HEK293 (cell line): ENCODE data around the gene FAM98C.

ENCODE experiments used
- CTCF ChIA-PET: fragments of 350-600 bp; formaldehyde crosslinking; extraction: SDS; loops from one replicate; lab custom pipeline; 2021; ENCODE audit warnings: antibody characterized with exemption; lab: Yijun Ruan, JAX
- POLR2A ChIA-PET: fragments of 300-600 bp; formaldehyde crosslinking; extraction: SDS; loops from one replicate; lab custom pipeline; 2020; ENCODE audit warnings: antibody characterized with exemption, inconsistent platforms; lab: Yijun Ruan, JAX
- H3K27ac ChIP-seq: fragments of 200-500 bp; sonication (Bioruptor generic); 2 replicates; pipeline ENCODE4 v1.5.1; 2014; ENCODE audit warnings: low read depth, low read length, control low read depth, inconsistent platforms; ENCODE audit errors: extremely low read depth
- H3K36me3 ChIP-seq, 2 experiments: fragments of 200-500 bp in 1 of 2; sonication (Bioruptor generic) in 1 of 2; 1 replicate in 1 of 2; 2 replicates in 1 of 2; pipeline ENCODE4 v1.5.1; 2014 to 2017; ENCODE audit warnings: inconsistent platforms in 2 of 2, low read length in 2 of 2; ENCODE audit not compliant: control insufficient read depth in 2 of 2, insufficient read depth in 1 of 2
- H3K4me1 ChIP-seq: fragments of 200-500 bp; sonication (Bioruptor generic); 2 replicates; pipeline ENCODE4 v1.5.1; 2014; ENCODE audit warnings: mild to moderate bottlenecking, low read length, inconsistent platforms; ENCODE audit not compliant: control insufficient read depth, insufficient read depth
- H3K4me3 ChIP-seq: 2 replicates; pipeline ENCODE4 v1.5.1; 2011; ENCODE audit warnings: low read depth, mild to moderate bottlenecking, control low read depth, low read length, moderate library complexity
- H3K9me3 ChIP-seq: fragments of 200-500 bp; sonication (Bioruptor generic); 2 replicates; pipeline ENCODE4 v1.5.1; 2014; ENCODE audit warnings: low read depth, low read length, inconsistent platforms; ENCODE audit not compliant: control insufficient read depth, insufficient read depth
- BCL6B ChIP-seq: fragments of 450-650 bp; formaldehyde crosslinking; IDR thresholded peaks from 2 replicates; pipeline ENCODE4 v1.5.1; 2017; ENCODE audit warnings: missing biosample characterization, missing genetic modification characterization
- CTCF ChIP-seq: fragments of 450-650 bp; formaldehyde crosslinking; IDR thresholded peaks from 2 replicates; pipeline ENCODE4 v1.5.1; 2016; ENCODE audit warnings: missing biosample characterization, missing genetic modification characterization
- GLIS2 ChIP-seq: fragments of 450-650 bp; formaldehyde crosslinking; IDR thresholded peaks from 2 replicates; pipeline ENCODE4 v1.5.1; 2016; ENCODE audit warnings: missing biosample characterization, missing genetic modification characterization
- KLF17 ChIP-seq: fragments of 450-650 bp; formaldehyde crosslinking; IDR thresholded peaks from 2 replicates; pipeline ENCODE4 v1.5.1; 2016; ENCODE audit warnings: missing biosample characterization, missing genetic modification characterization
- SP3 ChIP-seq: fragments of 450-650 bp; formaldehyde crosslinking; IDR thresholded peaks from 2 replicates; pipeline ENCODE4 v1.5.1; 2016; ENCODE audit warnings: missing biosample characterization, missing genetic modification characterization
- ZBTB10 ChIP-seq: fragments of 450-650 bp; formaldehyde crosslinking; IDR thresholded peaks from 2 replicates; pipeline ENCODE4 v1.5.1; 2016; ENCODE audit warnings: missing biosample characterization, missing genetic modification characterization
- ZBTB7A ChIP-seq: fragments of 450-650 bp; formaldehyde crosslinking; IDR thresholded peaks from 2 replicates; pipeline ENCODE4 v1.5.1; 2016; ENCODE audit warnings: low read depth, missing biosample characterization, missing genetic modification characterization
- ZNF148 ChIP-seq: fragments of 450-650 bp; formaldehyde crosslinking; IDR thresholded peaks from 2 replicates; pipeline ENCODE4 v1.5.0; 2017; ENCODE audit warnings: missing biosample characterization, missing genetic modification characterization, borderline replicate concordance
- ZNF157 ChIP-seq: fragments of 450-650 bp; formaldehyde crosslinking; IDR thresholded peaks from 2 replicates; pipeline ENCODE4 v1.5.1; 2016; ENCODE audit warnings: missing biosample characterization, missing genetic modification characterization
- ZNF302 ChIP-seq: fragments of 450-650 bp; formaldehyde crosslinking; IDR thresholded peaks from 2 replicates; pipeline ENCODE4 v1.5.1; 2016; ENCODE audit warnings: missing biosample characterization, missing genetic modification characterization, low read depth
- ZNF311 ChIP-seq: fragments of 450-650 bp; formaldehyde crosslinking; IDR thresholded peaks from 2 replicates; pipeline ENCODE4 v1.5.1; 2017; ENCODE audit warnings: missing biosample characterization, missing genetic modification characterization, borderline replicate concordance
- ZNF521 ChIP-seq: fragments of 450-650 bp; formaldehyde crosslinking; IDR thresholded peaks from 2 replicates; pipeline ENCODE4 v1.5.1; 2017; ENCODE audit warnings: missing biosample characterization, mild to moderate bottlenecking, missing genetic modification characterization
- ZNF600 ChIP-seq: fragments of 450-650 bp; formaldehyde crosslinking; IDR thresholded peaks from 2 replicates; pipeline ENCODE4 v1.5.1; 2016; ENCODE audit warnings: missing biosample characterization, missing genetic modification characterization
- ZNF704 ChIP-seq: fragments of 450-650 bp; formaldehyde crosslinking; IDR thresholded peaks from 2 replicates; pipeline ENCODE4 v1.5.1; 2016; ENCODE audit warnings: missing biosample characterization, missing genetic modification characterization
- ZNF707 ChIP-seq: fragments of 450-650 bp; formaldehyde crosslinking; IDR thresholded peaks from 2 replicates; pipeline ENCODE4 v1.5.1; 2016; ENCODE audit warnings: missing biosample characterization, missing genetic modification characterization
- ZNF837 ChIP-seq: fragments of 450-650 bp; formaldehyde crosslinking; IDR thresholded peaks from 2 replicates; pipeline ENCODE4 v1.5.1; 2016; ENCODE audit warnings: missing biosample characterization, missing genetic modification characterization
- ZSCAN30 ChIP-seq: fragments of 450-650 bp; IDR thresholded peaks from 2 replicates; pipeline ENCODE4 v1.5.1; 2018; ENCODE audit warnings: missing biosample characterization, mild to moderate bottlenecking, missing genetic modification characterization, moderate library complexity

The FAM98C gene

GRCh38 chr19:38440592-38440991, 37.7 kb downstream of the FAM98C start (continued):
- TF ChIP-seq SP3 (tag by site-specific recombination): no peak
- TF ChIP-seq ZNF707 (tag by site-specific recombination): no peak

- Histone ChIP-seq H3K4me3 (no peak overlapping the region), H3K27ac (no peak overlapping the region), H3K4me1 (no peaks in the 10 kb centered on the region), H3K9me3 (no peaks in the 10 kb centered on the region), H3K36me3 (no peaks in the 10 kb centered on the region; a peak in 1 of 3 replicates)
- CTCF ChIA-PET: no interaction called here
- peak; percentile 74 for TF ChIP-seq CTCF (tag by site-specific recombination)
- no peak for TF ChIP-seq ZNF837 (tag by site-specific recombination)
- TF ChIP-seq ZNF521 (tag by site-specific recombination): 0 out of 2 replicates have a peak, but pooled peaks have one; percentile 34
- peak; percentile 74; the same call in 1 of the 2 replicates for TF ChIP-seq ZBTB7A (tag by site-specific recombination)
- 0 out of 2 replicates have a peak, but pooled peaks have one; percentile 13 for TF ChIP-seq ZNF157 (tag by site-specific recombination)
- TF ChIP-seq ZBTB10 (tag by site-specific recombination): 0 out of 2 replicates have a peak, but pooled peaks have one; percentile 14
- peak; percentile 51 for TF ChIP-seq GLIS2 (tag by site-specific recombination)
- TF ChIP-seq ZNF600: 0 out of 2 replicates have a peak, but pooled peaks have one; percentile 24
- peak; percentile 47; the same call in 1 of the 2 replicates for TF ChIP-seq ZNF311
- TF ChIP-seq ZSCAN30 (tag by site-specific recombination): no peak
- 0 out of 2 replicates have a peak, but pooled peaks have one; percentile 22 for TF ChIP-seq KLF17
- TF ChIP-seq ZNF704 (tag by site-specific recombination): no peak
- POLR2A ChIA-PET: no interaction called here
These were observed 38.9 kb downstream of the FAM98C start for GRCh38 chr19:38441657-38442348.

GRCh38 chr19:38442736-38443135, 39.8 kb downstream of the FAM98C start:
- no peak overlapping the region for H3K27ac ChIP-seq
- no peak for TF ChIP-seq BCL6B (tag by site-specific recombination)
- TF ChIP-seq ZNF302 (tag by site-specific recombination): no peak
- TF ChIP-seq ZNF148: 0 out of 2 replicates have a peak, but pooled peaks have one; percentile 18
- ChIA-PET CTCF (no interaction called here), POLR2A (no interaction called here)
- no peak overlapping the region for H3K4me3 ChIP-seq
- H3K4me1 ChIP-seq: no peaks in the 10 kb centered on the region
- no peaks in the 10 kb centered on the region for H3K9me3 ChIP-seq
- no peaks in the 10 kb centered on the region; a peak in 1 of 3 replicates for H3K36me3 ChIP-seq
